Measurements from ENCODE around the gene CAPN3.

Gene CAPN3

GRCh38 chr15:42401544-42402454 is 42.5 kb downstream of the CAPN3 start:
- DNase-seq, result no peak

DNA sequence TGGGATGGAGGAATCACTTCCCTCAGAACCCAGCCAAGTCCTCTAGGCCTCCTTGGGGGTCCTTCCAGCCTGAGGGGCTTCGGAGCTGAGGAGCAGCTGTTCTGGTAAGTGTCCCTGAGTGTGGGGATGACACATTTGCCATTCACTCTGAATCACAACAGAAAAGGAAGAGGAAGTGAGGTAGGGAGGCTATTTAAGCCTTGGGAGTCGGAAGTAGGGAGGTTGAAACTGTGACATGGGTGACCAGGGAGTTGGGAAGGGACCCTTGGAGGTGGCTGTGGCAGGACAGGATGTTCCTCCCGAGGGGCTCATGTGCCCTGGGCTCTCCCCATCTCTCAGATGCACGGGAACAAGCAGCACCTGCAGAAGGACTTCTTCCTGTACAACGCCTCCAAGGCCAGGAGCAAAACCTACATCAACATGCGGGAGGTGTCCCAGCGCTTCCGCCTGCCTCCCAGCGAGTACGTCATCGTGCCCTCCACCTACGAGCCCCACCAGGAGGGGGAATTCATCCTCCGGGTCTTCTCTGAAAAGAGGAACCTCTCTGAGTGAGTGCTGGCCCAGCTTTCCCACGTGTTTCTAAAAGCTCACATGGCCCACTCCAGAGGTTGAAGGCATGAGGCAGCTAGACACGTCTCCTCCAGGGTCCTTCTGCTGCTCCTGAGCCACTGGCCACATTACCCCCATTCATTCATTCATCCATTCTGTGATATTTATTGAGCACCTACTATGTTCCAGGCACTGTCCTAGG is 43.3 kb downstream of the CAPN3 start:
- no peak for DNase-seq

- DNase-seq, result no peak
Observed at GRCh38 chr15:42403389-42403788, 44.1 kb downstream of the CAPN3 start.

DNA sequence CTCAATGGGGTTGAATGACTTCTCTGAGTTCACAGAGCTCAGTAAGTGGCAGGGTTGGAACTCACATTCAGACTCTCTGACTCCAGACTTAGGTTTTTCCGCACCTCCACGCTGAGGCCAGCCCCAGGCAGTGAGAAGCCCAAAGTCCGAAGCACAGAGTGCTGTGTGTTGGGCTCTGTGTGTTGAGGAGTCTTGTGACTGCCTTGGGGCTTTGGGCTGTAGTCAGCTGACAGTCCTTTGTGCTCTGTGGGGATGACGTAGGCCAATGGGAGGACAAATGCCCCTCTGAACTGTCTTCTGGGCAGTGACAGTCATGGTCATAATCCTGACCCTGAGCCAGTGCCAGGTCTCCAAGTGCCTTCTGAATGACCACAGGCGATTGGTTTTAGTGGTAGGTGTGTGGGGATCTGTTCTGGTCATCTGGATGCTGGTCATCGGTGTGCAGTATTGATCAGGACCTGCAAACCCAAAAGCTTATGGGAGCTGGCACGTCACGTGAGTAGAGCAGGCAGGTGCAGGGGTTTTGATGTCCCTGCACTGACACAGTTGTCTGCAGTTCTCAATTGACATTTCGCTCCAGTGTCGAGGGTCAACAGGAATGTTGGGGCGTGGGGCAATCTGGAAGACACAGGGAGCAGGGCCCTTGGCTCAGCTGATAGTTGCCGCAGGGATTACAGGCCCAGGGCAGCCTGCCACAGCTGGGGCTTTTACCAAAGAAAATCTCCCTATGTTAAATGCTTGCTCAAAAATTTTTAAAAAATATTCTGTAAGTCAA is 45.3 kb downstream of the CAPN3 start:
- DNase-seq, result no peak

DNA sequence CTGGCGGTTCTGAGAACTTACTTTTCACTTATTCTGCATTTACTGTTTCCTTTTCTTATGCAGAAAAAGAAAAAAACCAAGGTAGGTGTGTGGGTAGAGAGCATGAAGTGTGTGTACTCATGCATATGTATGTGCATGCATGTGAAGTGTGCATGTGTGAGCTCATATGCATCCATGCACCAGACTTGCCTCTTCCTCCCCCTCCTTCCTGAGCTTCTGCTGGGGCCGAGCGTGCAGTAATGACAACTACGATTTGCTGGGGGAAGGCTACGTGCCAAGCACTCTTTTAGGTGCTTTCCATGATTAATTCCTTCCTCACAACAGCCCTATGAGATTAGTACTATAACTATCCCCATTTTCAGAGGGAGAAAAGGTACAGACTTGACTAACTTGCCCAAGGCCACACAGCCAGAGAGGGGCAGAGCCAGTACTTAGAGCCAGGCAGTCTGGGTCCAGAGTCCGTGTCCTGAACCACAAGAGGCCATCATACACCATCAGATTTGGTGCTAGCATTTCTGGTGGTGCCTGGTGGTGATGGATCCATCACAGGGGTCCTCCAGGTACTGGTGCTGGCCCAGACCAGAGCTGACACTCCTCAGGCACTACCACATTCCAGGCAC is 46.7 kb downstream of the CAPN3 start:
- no peak for DNase-seq

GRCh38 chr15:42408178-42408577 is 48.9 kb downstream of the CAPN3 start:
- no peak for DNase-seq

DNA sequence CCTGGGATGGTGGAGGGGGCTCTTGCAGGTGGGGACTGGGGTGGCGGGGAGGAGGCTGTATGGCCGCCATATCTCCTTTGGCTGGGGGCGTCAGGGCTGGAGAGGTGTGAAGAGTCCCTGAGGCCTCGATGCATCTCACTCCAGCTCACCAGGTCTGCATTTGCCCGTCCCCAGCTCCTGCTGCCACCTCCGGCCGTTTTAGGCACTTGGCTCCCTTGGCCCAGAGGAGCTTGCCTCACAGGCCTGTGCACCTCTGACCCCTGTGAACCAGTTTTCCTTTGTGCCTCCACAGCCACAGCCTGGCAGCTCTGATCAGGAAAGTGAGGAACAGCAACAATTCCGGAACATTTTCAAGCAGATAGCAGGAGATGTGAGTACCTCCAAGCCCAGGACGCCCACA is 49.7 kb downstream of the CAPN3 start:
- DNase-seq, result no peak

DNA sequence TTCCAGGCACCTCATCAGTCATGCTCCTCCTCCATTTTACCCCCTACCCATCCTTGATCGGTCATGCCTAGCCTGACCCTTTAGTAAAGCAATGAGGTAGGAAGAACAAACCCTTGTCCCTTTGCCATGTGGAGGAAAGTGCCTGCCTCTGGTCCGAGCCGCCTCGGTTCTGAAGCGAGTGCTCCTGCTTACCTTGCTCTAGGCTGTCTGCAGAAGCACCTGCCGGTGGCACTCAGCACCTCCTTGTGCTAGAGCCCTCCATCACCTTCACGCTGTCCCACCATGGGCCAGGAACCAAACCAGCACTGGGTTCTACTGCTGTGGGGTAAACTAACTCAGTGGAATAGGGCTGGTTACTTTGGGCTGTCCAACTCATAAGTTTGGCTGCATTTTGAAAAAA is 52.6 kb downstream of the CAPN3 start:
- no peak for DNase-seq

DNA sequence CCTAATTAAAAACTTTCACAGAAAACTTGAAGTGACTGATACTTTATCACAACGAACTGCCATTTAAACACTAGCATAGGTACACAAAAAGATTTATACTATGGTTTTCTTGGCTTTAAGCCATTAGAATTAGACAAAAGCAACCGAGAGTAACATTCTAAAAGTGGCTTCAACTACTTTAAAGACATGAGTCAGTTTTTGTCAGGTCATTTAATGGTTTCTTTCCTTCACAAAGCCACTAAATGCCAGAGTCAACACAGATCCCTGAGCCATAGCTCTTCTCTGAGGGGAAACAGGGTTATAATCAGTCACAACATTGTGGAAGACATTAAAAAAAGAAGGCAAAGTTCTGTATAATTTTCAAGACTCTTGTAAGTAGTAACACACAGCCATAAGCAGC is 54.6 kb downstream of the CAPN3 start:
- no peak for DNase-seq

- no peak for DNase-seq
Observed at GRCh38 chr15:42419369-42419768, 60.1 kb downstream of the CAPN3 start.

GRCh38 chr15:42421376-42421775 is 62.1 kb downstream of the CAPN3 start:
- no peak for DNase-seq

DNA sequence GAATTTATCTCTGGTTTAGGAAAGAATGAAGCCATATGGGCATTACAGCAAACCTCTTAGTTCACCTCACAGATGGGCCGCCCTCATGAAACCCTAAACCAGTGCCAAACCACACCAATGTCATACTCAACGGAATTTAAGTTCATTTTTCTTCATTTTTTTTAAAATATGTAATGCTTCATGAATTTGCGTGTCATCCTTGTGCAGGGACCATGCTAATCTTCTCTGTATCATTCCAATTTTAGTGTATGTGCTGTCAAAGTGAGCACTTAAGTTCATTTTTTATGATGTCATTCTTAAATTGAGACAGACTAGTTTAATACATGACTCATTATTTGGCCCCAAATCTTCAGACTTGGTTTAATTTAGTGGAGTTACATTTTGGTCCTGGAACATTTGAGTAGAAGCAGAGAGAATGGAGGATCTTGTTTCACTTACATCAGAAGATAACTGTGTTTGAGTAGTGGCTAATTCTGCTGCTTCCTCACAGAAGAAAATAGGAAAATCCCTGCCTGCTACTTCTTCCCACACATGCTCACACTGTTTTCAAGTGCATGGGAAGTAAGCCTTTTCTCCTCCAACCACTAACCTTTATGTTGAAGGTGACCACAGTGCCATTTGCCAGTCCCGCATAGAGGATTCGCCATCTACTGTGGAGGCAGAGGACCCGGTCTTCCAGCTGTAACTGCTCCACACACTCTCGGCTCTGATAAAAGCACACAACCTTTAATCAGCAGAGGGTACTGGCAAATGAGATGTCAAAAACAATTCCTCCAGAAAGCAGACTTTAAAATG is 68.3 kb downstream of the CAPN3 start:
- DNase-seq, result peak; percentile 63

DNA sequence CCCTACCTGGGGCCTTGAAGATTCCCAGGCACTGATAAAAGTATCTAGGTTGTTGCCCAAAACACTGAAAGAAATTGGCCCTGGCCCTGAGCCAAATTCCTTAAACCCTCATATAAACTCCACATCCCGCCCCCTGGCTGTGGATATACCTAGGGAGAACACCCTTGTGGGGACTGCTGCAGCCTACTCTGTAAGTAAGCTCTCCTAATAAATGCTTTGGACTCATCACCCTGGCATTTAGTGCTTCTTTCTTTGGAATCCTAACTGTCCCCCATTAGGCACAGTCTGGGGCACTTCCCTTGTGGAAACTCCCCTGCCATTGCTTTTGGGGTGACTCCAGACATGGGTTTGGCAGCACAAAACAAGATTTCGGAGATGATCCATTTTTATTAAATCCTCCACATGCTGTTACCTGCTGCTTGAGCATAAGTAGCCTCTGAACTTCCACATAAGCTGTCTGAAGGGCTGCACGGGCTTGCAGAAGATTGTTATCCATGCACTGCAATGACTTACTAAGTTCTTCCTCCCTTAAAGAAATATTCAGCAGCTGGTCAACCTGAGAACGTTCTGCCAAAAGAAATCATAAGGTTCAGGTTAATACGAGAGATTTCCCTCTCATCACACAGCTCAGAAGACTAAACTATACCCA is 85.2 kb downstream of the CAPN3 start:
- no peak for DNase-seq

- no peak for DNase-seq
Observed at GRCh38 chr15:42445551-42445950, 86.2 kb downstream of the CAPN3 start.

GRCh38 chr15:42447599-42447998 is 88.3 kb downstream of the CAPN3 start:
- DNase-seq, result no peak

- no peak for DNase-seq
Observed at GRCh38 chr15:42448281-42448680, 89.0 kb downstream of the CAPN3 start.

GRCh38 chr15:42449770-42450424 is 90.6 kb downstream of the CAPN3 start:
- no peak for DNase-seq

GRCh38 chr15:42450425-42450790 is 91.1 kb downstream of the CAPN3 start:
- no peak for DNase-seq

- no peak for DNase-seq
Observed at GRCh38 chr15:42453826-42454225, 94.5 kb downstream of the CAPN3 start.

GRCh38 chr15:42456531-42456930 is 97.2 kb downstream of the CAPN3 start:
- no peak for DNase-seq

DNA sequence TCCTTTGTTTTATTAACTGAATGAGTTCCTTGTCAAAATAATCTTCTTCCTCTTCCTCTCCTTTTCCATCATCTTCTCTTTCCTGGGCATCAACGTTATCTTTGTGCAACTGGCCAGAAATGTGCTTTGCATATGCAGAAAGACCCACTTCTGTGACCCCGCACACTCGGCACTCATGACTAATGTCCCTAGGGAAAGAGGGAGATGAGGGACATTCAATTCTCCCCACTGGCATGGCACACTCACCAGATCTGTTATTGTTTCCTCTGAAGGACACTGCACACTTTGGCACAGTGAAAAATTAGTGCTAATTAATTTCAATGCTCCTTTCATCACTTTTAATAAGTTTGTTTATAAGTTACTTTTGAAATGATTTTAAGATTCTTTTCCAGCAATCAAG is 97.7 kb downstream of the CAPN3 start:
- no peak for DNase-seq
